Measurements from ENCODE around the gene IFI30. TPM values are rescaled to one million over a fixed set of nuclear protein-coding genes. Genes with fewer than 3 reads are reported as not detected.

IFI30 gene
- total RNA-seq, 1 experiment from 2014 or later = 20.2 TPM

DNA sequence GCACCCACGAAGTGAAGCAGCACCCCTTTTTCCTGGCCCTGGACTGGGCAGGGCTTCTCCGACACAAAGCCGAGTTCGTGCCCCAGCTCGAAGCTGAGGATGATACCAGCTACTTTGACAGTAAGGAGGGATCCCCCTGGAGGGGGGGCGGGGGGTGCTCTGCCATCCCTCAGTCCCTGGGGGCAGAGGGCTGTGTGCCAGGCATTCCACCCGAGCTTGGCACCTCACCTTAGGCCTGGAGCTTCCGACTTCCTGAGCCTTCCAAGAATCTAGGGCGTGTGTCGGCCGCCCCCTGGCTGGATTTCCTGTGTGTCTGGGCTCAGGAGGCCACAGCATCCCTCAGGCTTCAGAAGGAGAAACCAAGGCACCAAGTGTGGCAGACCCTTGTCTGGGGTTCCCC lies 36.4 kb upstream of the IFI30 start:
- H3K27me3 Mint-ChIP-seq (ENCODE audit: low read depth) = no peaks in the 10 kb centered on the region
- H3K4me3 Mint-ChIP-seq = no peak overlapping the region
- no peak for DNase-seq (ENCODE audit: low spot score)
- H3K9me3 Mint-ChIP-seq = peaks cover 3% of the 10 kb centered on the region
- no peak for ATAC-seq
- peaks cover 28% of the 10 kb centered on the region for H3K36me3 Mint-ChIP-seq
- POLR2A ChIA-PET = no interaction called here
- CTCF ChIA-PET = interaction anchor here (1.9 to 2.0 kb wide), 2 partner anchors 24 kb away, joined by 4 to 7 read pairs; no protein-coding TSS in a partner anchor
- no peak overlapping the region for H3K27ac Mint-ChIP-seq
- no peaks in the 10 kb centered on the region for H3K4me1 Mint-ChIP-seq
- no peak for TF ChIP-seq ZNF512 (CRISPR knock-in tag; IDR thresholded peaks at IDR 0.05; ENCODE audit: borderline replicate concordance)
- TF ChIP-seq MYBL2 (CRISPR knock-in tag; IDR thresholded peaks at IDR 0.05) = no peak
- TF ChIP-seq ZNF232 (CRISPR knock-in tag; IDR thresholded peaks at IDR 0.05) = no peak
- no peak for TF ChIP-seq OVOL2 (CRISPR knock-in tag; IDR thresholded peaks at IDR 0.05; ENCODE audit: borderline replicate concordance)
- no peak for TF ChIP-seq JUN (CRISPR knock-in tag; IDR thresholded peaks at IDR 0.05)
- no peak for TF ChIP-seq ZNF416 (CRISPR knock-in tag; IDR thresholded peaks at IDR 0.05)
- no peak for TF ChIP-seq AFF4 (CRISPR knock-in tag; IDR thresholded peaks at IDR 0.05; ENCODE audit: borderline replicate concordance)

DNA sequence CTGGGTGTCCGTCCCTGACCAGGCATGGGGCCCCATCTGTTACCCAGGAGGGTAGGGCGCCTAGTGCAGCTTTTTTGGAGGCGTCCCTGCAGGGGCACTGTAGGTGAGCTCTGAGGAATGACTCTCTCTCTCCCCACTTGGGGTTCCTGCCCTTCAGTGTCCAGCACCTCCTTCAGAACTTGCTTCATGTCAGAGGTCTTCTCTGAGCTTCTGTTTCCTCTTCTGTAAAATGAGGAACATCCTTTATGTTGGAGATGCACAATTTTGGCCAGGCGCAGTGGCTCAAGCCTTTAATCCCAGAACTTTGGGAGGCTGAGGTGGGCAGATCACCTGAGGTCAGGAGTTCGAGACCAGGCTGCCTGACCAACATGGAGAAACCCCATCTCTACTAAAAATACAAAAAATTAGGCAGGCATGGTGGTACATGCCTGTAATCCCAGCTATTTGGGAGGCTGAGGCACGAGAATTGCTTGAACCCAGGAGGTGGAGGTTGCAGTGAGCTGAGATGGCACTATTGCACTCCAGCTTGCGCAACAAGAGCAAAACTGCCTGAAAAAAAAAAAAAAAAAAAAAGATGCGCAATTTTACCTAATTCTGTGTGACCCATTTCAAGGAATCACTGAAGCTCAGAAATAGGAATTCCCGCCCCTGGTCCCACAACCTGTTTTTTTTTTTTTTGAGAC lies 35.8 kb upstream of the IFI30 start:
- Mint-ChIP-seq H3K4me3 (no peak overlapping the region), H3K9me3 (peaks cover 3% of the 10 kb centered on the region), H3K4me1 (no peaks in the 10 kb centered on the region), H3K27ac (no peak overlapping the region), H3K36me3 (peaks cover 24% of the 10 kb centered on the region), H3K27me3 (ENCODE audit: low read depth) (no peaks in the 10 kb centered on the region)
- TF ChIP-seq CREB1 (CRISPR knock-in tag; IDR thresholded peaks at IDR 0.05) = no peak
- TF ChIP-seq, protein P1, sequence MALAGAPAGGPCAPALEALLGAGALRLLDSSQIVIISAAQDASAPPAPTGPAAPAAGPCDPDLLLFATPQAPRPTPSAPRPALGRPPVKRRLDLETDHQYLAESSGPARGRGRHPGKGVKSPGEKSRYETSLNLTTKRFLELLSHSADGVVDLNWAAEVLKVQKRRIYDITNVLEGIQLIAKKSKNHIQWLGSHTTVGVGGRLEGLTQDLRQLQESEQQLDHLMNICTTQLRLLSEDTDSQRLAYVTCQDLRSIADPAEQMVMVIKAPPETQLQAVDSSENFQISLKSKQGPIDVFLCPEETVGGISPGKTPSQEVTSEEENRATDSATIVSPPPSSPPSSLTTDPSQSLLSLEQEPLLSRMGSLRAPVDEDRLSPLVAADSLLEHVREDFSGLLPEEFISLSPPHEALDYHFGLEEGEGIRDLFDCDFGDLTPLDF (CRISPR knock-in tag; IDR thresholded peaks at IDR 0.05) = no peak
- TF ChIP-seq NR1H2 (CRISPR knock-in tag; IDR thresholded peaks at IDR 0.05) = no peak
- TF ChIP-seq RORB (CRISPR knock-in tag; IDR thresholded peaks at IDR 0.05) = no peak
- no peak for TF ChIP-seq MXD4 (CRISPR knock-in tag; IDR thresholded peaks at IDR 0.05; ENCODE audit: borderline replicate concordance)
- TF ChIP-seq, protein P2, sequence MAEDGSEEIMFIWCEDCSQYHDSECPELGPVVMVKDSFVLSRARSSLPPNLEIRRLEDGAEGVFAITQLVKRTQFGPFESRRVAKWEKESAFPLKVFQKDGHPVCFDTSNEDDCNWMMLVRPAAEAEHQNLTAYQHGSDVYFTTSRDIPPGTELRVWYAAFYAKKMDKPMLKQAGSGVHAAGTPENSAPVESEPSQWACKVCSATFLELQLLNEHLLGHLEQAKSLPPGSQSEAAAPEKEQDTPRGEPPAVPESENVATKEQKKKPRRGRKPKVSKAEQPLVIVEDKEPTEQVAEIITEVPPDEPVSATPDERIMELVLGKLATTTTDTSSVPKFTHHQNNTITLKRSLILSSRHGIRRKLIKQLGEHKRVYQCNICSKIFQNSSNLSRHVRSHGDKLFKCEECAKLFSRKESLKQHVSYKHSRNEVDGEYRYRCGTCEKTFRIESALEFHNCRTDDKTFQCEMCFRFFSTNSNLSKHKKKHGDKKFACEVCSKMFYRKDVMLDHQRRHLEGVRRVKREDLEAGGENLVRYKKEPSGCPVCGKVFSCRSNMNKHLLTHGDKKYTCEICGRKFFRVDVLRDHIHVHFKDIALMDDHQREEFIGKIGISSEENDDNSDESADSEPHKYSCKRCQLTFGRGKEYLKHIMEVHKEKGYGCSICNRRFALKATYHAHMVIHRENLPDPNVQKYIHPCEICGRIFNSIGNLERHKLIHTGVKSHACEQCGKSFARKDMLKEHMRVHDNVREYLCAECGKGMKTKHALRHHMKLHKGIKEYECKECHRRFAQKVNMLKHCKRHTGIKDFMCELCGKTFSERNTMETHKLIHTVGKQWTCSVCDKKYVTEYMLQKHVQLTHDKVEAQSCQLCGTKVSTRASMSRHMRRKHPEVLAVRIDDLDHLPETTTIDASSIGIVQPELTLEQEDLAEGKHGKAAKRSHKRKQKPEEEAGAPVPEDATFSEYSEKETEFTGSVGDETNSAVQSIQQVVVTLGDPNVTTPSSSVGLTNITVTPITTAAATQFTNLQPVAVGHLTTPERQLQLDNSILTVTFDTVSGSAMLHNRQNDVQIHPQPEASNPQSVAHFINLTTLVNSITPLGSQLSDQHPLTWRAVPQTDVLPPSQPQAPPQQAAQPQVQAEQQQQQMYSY (CRISPR knock-in tag; IDR thresholded peaks at IDR 0.05) = no peak
- TF ChIP-seq CDX4 (CRISPR knock-in tag; IDR thresholded peaks at IDR 0.05; ENCODE audit: borderline replicate concordance) = no peak
- no peak for TF ChIP-seq ZNF219 (CRISPR knock-in tag; IDR thresholded peaks at IDR 0.05; ENCODE audit: borderline replicate concordance)
- TF ChIP-seq RELA (CRISPR knock-in tag; IDR thresholded peaks at IDR 0.05; ENCODE audit: borderline replicate concordance) = no peak
- no peak for TF ChIP-seq EMX1 (CRISPR knock-in tag; IDR thresholded peaks at IDR 0.05)
- no peak for TF ChIP-seq SP1 (CRISPR knock-in tag; conservative IDR thresholded peaks at IDR 0.05)
- DNase-seq (ENCODE audit: low spot score) (no peak), ATAC-seq (no peak)
- ChIA-PET CTCF (interaction anchor here (0.6 to 2.0 kb wide), 3 partner anchors 24 to 29 kb away, joined by 3 to 7 read pairs (median 4); no protein-coding TSS in a partner anchor), POLR2A (no interaction called here)

Data from WTC11 (cell line).